Measurements from ENCODE around the gene DIPK1C.

Gene DIPK1C

GRCh38 chr18:74453016-74453566 lies 4.0 kb downstream of the DIPK1C start:
- Histone ChIP-seq H3K27me3 (ENCODE audit: low read length) (no peaks in the 10 kb centered on the region), H3K9ac (ENCODE audit: low read length) (no peak overlapping the region), H3K4me2 (ENCODE audit: low read depth, low read length, poor library complexity, severe bottlenecking) (no peak overlapping the region), H3K27ac (ENCODE audit: low read depth, low read length) (no peak overlapping the region), H3K9me3 (ENCODE audit: insufficient read depth, low read length) (no peaks in the 10 kb centered on the region), H3F3A (ENCODE audit: insufficient read depth) (no peaks in the 10 kb centered on the region), H3K9me2 (replicated peaks; ENCODE audit: insufficient read depth, low read length) (no peaks in the 10 kb centered on the region), H3K4me3 (ENCODE audit: insufficient read depth, low read length, poor library complexity, severe bottlenecking) (no peak overlapping the region), H4K20me1 (ENCODE audit: low read depth, low read length) (no peaks in the 10 kb centered on the region), H3K36me3 (ENCODE audit: low read length) (no peaks in the 10 kb centered on the region), H2AFZ (ENCODE audit: low read depth, low read length, severe bottlenecking) (no peak overlapping the region), H3K79me2 (ENCODE audit: insufficient read depth, low read length) (no peaks in the 10 kb centered on the region)
- TF ChIP-seq, protein P1, sequence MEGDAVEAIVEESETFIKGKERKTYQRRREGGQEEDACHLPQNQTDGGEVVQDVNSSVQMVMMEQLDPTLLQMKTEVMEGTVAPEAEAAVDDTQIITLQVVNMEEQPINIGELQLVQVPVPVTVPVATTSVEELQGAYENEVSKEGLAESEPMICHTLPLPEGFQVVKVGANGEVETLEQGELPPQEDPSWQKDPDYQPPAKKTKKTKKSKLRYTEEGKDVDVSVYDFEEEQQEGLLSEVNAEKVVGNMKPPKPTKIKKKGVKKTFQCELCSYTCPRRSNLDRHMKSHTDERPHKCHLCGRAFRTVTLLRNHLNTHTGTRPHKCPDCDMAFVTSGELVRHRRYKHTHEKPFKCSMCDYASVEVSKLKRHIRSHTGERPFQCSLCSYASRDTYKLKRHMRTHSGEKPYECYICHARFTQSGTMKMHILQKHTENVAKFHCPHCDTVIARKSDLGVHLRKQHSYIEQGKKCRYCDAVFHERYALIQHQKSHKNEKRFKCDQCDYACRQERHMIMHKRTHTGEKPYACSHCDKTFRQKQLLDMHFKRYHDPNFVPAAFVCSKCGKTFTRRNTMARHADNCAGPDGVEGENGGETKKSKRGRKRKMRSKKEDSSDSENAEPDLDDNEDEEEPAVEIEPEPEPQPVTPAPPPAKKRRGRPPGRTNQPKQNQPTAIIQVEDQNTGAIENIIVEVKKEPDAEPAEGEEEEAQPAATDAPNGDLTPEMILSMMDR (IDR thresholded peaks at IDR 0.05; ENCODE audit: insufficient read depth, low read length, poor library complexity, severe bottlenecking): no peak
- TF ChIP-seq EZH2phosphoT487 (conservative IDR thresholded peaks at IDR 0.05; ENCODE audit: low read length): no peak

- Histone ChIP-seq H3K4me3 (ENCODE audit: insufficient read depth, low read length, poor library complexity, severe bottlenecking) (no peak overlapping the region), H3K4me2 (ENCODE audit: low read depth, low read length, poor library complexity, severe bottlenecking) (no peak overlapping the region), H3F3A (ENCODE audit: insufficient read depth) (no peaks in the 10 kb centered on the region), H3K9ac (ENCODE audit: low read length) (no peak overlapping the region), H4K20me1 (ENCODE audit: low read depth, low read length) (no peaks in the 10 kb centered on the region), H3K79me2 (ENCODE audit: insufficient read depth, low read length) (no peaks in the 10 kb centered on the region), H3K27ac (ENCODE audit: low read depth, low read length) (no peak overlapping the region), H3K27me3 (ENCODE audit: low read length) (no peaks in the 10 kb centered on the region), H2AFZ (ENCODE audit: low read depth, low read length, severe bottlenecking) (no peak overlapping the region), H3K9me2 (replicated peaks; ENCODE audit: insufficient read depth, low read length) (no peaks in the 10 kb centered on the region), H3K36me3 (ENCODE audit: low read length) (no peaks in the 10 kb centered on the region), H3K9me3 (ENCODE audit: insufficient read depth, low read length) (no peaks in the 10 kb centered on the region)
- TF ChIP-seq EZH2phosphoT487 (conservative IDR thresholded peaks at IDR 0.05; ENCODE audit: low read length): no peak
- TF ChIP-seq, protein P1 (IDR thresholded peaks at IDR 0.05; ENCODE audit: insufficient read depth, low read length, poor library complexity, severe bottlenecking): no peak
Measured at GRCh38 chr18:74451148-74451547, 6.0 kb downstream of the DIPK1C start.

- H2AFZ ChIP-seq (ENCODE audit: low read depth, low read length, severe bottlenecking): no peak overlapping the region
- no peak overlapping the region for H3K27ac ChIP-seq (ENCODE audit: low read depth, low read length)
- TF ChIP-seq, protein P1 (IDR thresholded peaks at IDR 0.05; ENCODE audit: insufficient read depth, low read length, poor library complexity, severe bottlenecking): no peak
- TF ChIP-seq EZH2phosphoT487 (conservative IDR thresholded peaks at IDR 0.05; ENCODE audit: low read length): no peak
- no peak overlapping the region for H3K4me2 ChIP-seq (ENCODE audit: low read depth, low read length, poor library complexity, severe bottlenecking)
- H3K9ac ChIP-seq (ENCODE audit: low read length): no peak overlapping the region
- H3K9me2 ChIP-seq (replicated peaks; ENCODE audit: insufficient read depth, low read length): no peaks in the 10 kb centered on the region
- no peaks in the 10 kb centered on the region for H3K36me3 ChIP-seq (ENCODE audit: low read length)
- H3F3A ChIP-seq (ENCODE audit: insufficient read depth): no peaks in the 10 kb centered on the region
- no peaks in the 10 kb centered on the region for H4K20me1 ChIP-seq (ENCODE audit: low read depth, low read length)
- H3K9me3 ChIP-seq (ENCODE audit: insufficient read depth, low read length): no peaks in the 10 kb centered on the region
- no peak overlapping the region for H3K4me3 ChIP-seq (ENCODE audit: insufficient read depth, low read length, poor library complexity, severe bottlenecking)
- H3K79me2 ChIP-seq (ENCODE audit: insufficient read depth, low read length): no peaks in the 10 kb centered on the region
- H3K27me3 ChIP-seq (ENCODE audit: low read length): no peaks in the 10 kb centered on the region
Measured at GRCh38 chr18:74450626-74451025, 6.5 kb downstream of the DIPK1C start.

All from SU-DHL-6 (cell line).